Keratinocyte (primary cell): ENCODE measurements around the gene ZNF648. TPM values are rescaled to one million over a fixed set of nuclear protein-coding genes. Genes with fewer than 3 reads are reported as not detected.

ENCODE experiments used
- DNase-seq: peaks from one replicate; pipeline ENCODE4 v3.0.0-alpha.2; 2011; ENCODE audit warnings: low read depth, missing footprints, low spot score
- FAIRE-seq: peaks from 2 replicates; lab custom pipeline; 2011; peaks lifted over from hg19 to GRCh38; lab: Jason Lieb, UNC
- H2AFZ ChIP-seq: 2 replicates; pipeline ENCODE4 v1.6.0; 2012; ENCODE audit warnings: low read length, control low read depth, inconsistent platforms; ENCODE audit not compliant: control insufficient read depth
- H3K27ac ChIP-seq: 2 replicates; pipeline ENCODE4 v1.5.1; 2011; ENCODE audit warnings: low read length; ENCODE audit not compliant: control insufficient read depth, insufficient read depth
- H3K27me3 ChIP-seq: 3 replicates; pipeline ENCODE4 v1.6.0; 2011; ENCODE audit warnings: low read length; ENCODE audit not compliant: control insufficient read depth, insufficient read depth; ENCODE audit errors: extremely low read depth
- H3K36me3 ChIP-seq, 2 experiments: 2 replicates in 1 of 2; 3 replicates in 1 of 2; pipeline ENCODE4 v1.5.1; 2011; ENCODE audit warnings: low read length in 2 of 2, mild to moderate bottlenecking in 1 of 2; ENCODE audit not compliant: control insufficient read depth in 2 of 2, insufficient read depth in 2 of 2; ENCODE audit errors: extremely low read depth in 1 of 2
- H3K4me1 ChIP-seq: 3 replicates; pipeline ENCODE4 v1.5.1; 2011; ENCODE audit warnings: low read length; ENCODE audit not compliant: control insufficient read depth, insufficient read depth; ENCODE audit errors: extremely low read depth
- H3K4me2 ChIP-seq: 3 replicates; pipeline ENCODE4 v1.6.0; 2011; ENCODE audit warnings: low read depth, low read length; ENCODE audit not compliant: control insufficient read depth, insufficient read depth; ENCODE audit errors: extremely low read depth
- H3K4me3 ChIP-seq, 3 experiments: fragments of 200-600 bp in 1 of 3; sonication (generic) in 1 of 3; 2 replicates in 2 of 3; 3 replicates in 1 of 3; pipeline ENCODE4 v1.5.1; 2011 to 2016; ENCODE audit warnings: low read length in 3 of 3, mild to moderate bottlenecking in 3 of 3, control low read depth in 2 of 3, inconsistent platforms in 1 of 3, low read depth in 1 of 3, mixed read lengths in 1 of 3, mixed run types in 1 of 3, moderate library complexity in 1 of 3; ENCODE audit not compliant: control insufficient read depth in 2 of 3, insufficient read depth in 2 of 3; ENCODE audit errors: extremely low read depth in 1 of 3
- H3K79me2 ChIP-seq: 2 replicates; pipeline ENCODE4 v1.6.0; 2012; ENCODE audit warnings: low read length; ENCODE audit not compliant: control insufficient read depth, insufficient read depth
- H3K9ac ChIP-seq: 3 replicates; pipeline ENCODE4 v1.6.0; 2011; ENCODE audit warnings: low read length; ENCODE audit not compliant: control insufficient read depth, insufficient read depth; ENCODE audit errors: extremely low read depth
- H3K9me1 ChIP-seq: 3 replicates; pipeline ENCODE4 v1.6.0; 2011; ENCODE audit warnings: low read length; ENCODE audit not compliant: control insufficient read depth, insufficient read depth; ENCODE audit errors: extremely low read depth
- H3K9me3 ChIP-seq: 2 replicates; pipeline ENCODE4 v1.5.1; 2012; ENCODE audit warnings: low read depth, low read length; ENCODE audit not compliant: control insufficient read depth
- H4K20me1 ChIP-seq: 3 replicates; pipeline ENCODE4 v1.6.0; 2011; ENCODE audit warnings: low read length; ENCODE audit not compliant: control insufficient read depth, insufficient read depth; ENCODE audit errors: extremely low read depth
- EZH2 ChIP-seq: IDR thresholded peaks from one replicate; pipeline ENCODE4 v1.6.1; 2012; ENCODE audit warnings: inconsistent platforms, mild to moderate bottlenecking, low read length, moderate library complexity
- dilution Hi-C: fragments of 300-500 bp; cut with MboI; formaldehyde crosslinking; loops from one replicate; pipeline ENCODE4 v1.7.0; 2020; ENCODE audit warnings: low sequenced_read_pairs; ENCODE audit not compliant: extremely low pct_ligation_motif_present
- polyA plus RNA-seq, 5 experiments: library from polyadenylated mRNA; depleted of rRNA in 3 of 5; stranded (reverse) in 3 of 5; stranded (forward) in 1 of 5; unstranded in 1 of 5; fragments of >200 nt; gene quantifications; 1 replicate in 1 of 5; 2 replicates in 3 of 5; 3 replicates in 1 of 5; pipeline versions ENCODE4 v1.2.1 to v1.2.3, GENCODE V29; 2011 to 2012; ENCODE audit warnings: missing spikeins in 2 of 5, low read depth in 1 of 5, low replicate concordance in 1 of 5
- TF ChIP-seq, protein P1 (sequence below), 3 experiments: IDR thresholded peaks in 1 of 3; conservative IDR thresholded peaks in 1 of 3; optimal IDR thresholded peaks in 1 of 3; 2 replicates in 2 of 3; 3 replicates in 1 of 3; pipeline versions ENCODE3 to v1.5.1; 2011; ENCODE audit warnings: low read length in 3 of 3, mild to moderate bottlenecking in 3 of 3, moderate library complexity in 2 of 3, control low read depth in 1 of 3, inconsistent platforms in 1 of 3; ENCODE audit not compliant: insufficient read depth in 2 of 3; ENCODE audit errors: extremely low read depth in 1 of 3

ZNF648 gene
- polyA plus RNA-seq, 1 donor (not counting 4 experiments of a cell fraction or from before 2014, with no cell fraction given), result not detected

GRCh38 chr1:182087304-182087703 is 25.8 kb upstream of the ZNF648 start:
- no peak for FAIRE-seq

GRCh38 chr1:182086620-182087019 is 25.1 kb upstream of the ZNF648 start:
- H2AFZ ChIP-seq, result no peak overlapping the region

More at GRCh38 chr1:182087304-182087703, 25.8 kb upstream of the ZNF648 start:
- Histone ChIP-seq H3K9me1 (peaks cover 3% of the 10 kb centered on the region), H3K9ac (no peak overlapping the region), H3K9me3 (no peaks in the 10 kb centered on the region), H3K4me3 (no peak overlapping the region), H3K4me2 (no peak overlapping the region), H2AFZ (no peak overlapping the region), H3K27ac (peak overlapping the region; percentile 55), H3K36me3 (no peaks in the 10 kb centered on the region), H4K20me1 (no peaks in the 10 kb centered on the region), H3K27me3 (no peaks in the 10 kb centered on the region), H3K79me2 (no peaks in the 10 kb centered on the region), H3K4me1 (peaks cover 24% of the 10 kb centered on the region)
- dilution Hi-C loops, result loop anchor here (25.0 kb wide), 1 partner anchor 500 kb away; the partner anchor contains the start of gene RNASEL
- TF ChIP-seq, protein P1, sequence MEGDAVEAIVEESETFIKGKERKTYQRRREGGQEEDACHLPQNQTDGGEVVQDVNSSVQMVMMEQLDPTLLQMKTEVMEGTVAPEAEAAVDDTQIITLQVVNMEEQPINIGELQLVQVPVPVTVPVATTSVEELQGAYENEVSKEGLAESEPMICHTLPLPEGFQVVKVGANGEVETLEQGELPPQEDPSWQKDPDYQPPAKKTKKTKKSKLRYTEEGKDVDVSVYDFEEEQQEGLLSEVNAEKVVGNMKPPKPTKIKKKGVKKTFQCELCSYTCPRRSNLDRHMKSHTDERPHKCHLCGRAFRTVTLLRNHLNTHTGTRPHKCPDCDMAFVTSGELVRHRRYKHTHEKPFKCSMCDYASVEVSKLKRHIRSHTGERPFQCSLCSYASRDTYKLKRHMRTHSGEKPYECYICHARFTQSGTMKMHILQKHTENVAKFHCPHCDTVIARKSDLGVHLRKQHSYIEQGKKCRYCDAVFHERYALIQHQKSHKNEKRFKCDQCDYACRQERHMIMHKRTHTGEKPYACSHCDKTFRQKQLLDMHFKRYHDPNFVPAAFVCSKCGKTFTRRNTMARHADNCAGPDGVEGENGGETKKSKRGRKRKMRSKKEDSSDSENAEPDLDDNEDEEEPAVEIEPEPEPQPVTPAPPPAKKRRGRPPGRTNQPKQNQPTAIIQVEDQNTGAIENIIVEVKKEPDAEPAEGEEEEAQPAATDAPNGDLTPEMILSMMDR (optimal IDR thresholded peaks at IDR 0.05 in 1 of 3, IDR thresholded peaks at IDR 0.05 in 1 of 3, conservative IDR thresholded peaks at IDR 0.05 in 1 of 3; ENCODE audit: extremely low read depth in 1 of 3, insufficient read depth in 2 of 3, low read length in 3 of 3), result no peak
- TF ChIP-seq EZH2, result no peak
- DNase-seq, result no peak

More at GRCh38 chr1:182086620-182087019, 25.1 kb upstream of the ZNF648 start:
- Histone ChIP-seq H3K4me3 (no peak overlapping the region), H3K9me3 (no peaks in the 10 kb centered on the region), H3K79me2 (no peaks in the 10 kb centered on the region), H3K9ac (no peak overlapping the region), H4K20me1 (no peaks in the 10 kb centered on the region), H3K27ac (no peak overlapping the region), H3K4me1 (peaks cover 24% of the 10 kb centered on the region), H3K4me2 (no peak overlapping the region), H3K27me3 (no peaks in the 10 kb centered on the region), H3K9me1 (peaks cover 3% of the 10 kb centered on the region), H3K36me3 (no peaks in the 10 kb centered on the region)
- FAIRE-seq, result no peak
- dilution Hi-C loops, result loop anchor here (25.0 kb wide), 1 partner anchor 501 kb away; the partner anchor contains the start of gene RNASEL
- TF ChIP-seq, protein P1 (optimal IDR thresholded peaks at IDR 0.05 in 1 of 3, IDR thresholded peaks at IDR 0.05 in 1 of 3, conservative IDR thresholded peaks at IDR 0.05 in 1 of 3; ENCODE audit: extremely low read depth in 1 of 3, insufficient read depth in 2 of 3, low read length in 3 of 3), result no peak
- no peak for TF ChIP-seq EZH2
- no peak for DNase-seq
